Measurements from ENCODE around the gene CNP. TPM values are rescaled to one million over a fixed set of nuclear protein-coding genes. Genes with fewer than 3 reads are reported as not detected.

Gene CNP
- total and polyA plus RNA-seq, 2 donors (not counting 1 experiment from before 2014, with no cell fraction given), result 19.0 to 45.2 TPM

DNA sequence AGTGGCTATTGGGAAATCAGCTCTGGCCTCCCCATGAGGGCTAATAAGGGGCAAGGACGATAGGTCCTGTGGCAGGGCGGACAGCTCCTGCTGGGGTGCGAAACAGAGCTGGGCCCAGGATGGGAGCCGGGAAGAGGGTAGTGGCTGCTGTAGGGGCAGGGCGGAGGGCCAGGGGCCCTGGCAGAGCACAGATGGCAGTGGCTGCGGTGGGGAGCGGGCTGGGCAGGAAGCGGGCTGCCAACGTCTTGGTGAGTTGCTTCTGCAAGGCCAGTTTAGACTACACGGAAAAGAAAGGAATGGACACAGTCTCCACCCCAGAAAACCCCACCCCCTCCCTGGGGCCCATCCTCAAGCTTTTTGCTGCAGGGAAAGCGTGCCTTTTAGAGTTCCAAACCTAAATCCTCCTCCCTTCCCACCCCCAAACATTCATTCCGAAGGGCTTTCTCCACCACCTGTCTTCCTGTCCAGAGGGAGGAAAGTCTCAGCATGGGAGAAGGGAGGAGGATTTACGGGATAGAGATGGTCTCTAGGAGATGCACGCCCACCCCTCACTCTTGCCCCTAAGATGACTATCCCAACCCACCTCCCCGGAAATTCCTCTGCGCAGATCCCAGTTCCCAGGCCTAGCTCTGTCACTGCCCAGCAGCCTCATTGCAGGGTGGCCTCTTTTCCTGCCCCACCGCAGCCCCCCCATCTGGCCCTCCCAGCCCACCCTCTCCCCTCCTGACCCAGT is 60.4 kb downstream of the CNP start:
- H3K36me3 ChIP-seq (replicated peaks in 1 of 2; ENCODE audit: control extremely low read depth in 1 of 2, control insufficient read depth in 1 of 2, extremely low read depth in 1 of 2, insufficient read depth in 2 of 2, low read length in 1 of 2), result peaks cover 0 to 23% of the 10 kb centered on the region in 2 experiments
- H3K4me2 ChIP-seq (replicated peaks; ENCODE audit: low read depth, low read length, poor library complexity, severe bottlenecking), result no peak overlapping the region
- WGBS (ENCODE audit: insufficient coverage), result 52% methylated on average over 13 of the region's 17 CpGs
- DNase-seq (no peak), ATAC-seq (ENCODE audit: low read depth) (no peak)
- peaks cover 15% of the 10 kb centered on the region for H4K20me1 ChIP-seq (ENCODE audit: control insufficient read depth, insufficient read depth, low read length, poor library complexity, severe bottlenecking)
- Mint-ChIP-seq H3K27ac (no peak overlapping the region), H3K4me3 (no peak overlapping the region), H3K9me3 (ENCODE audit: insufficient read depth) (no peaks in the 10 kb centered on the region), H3K27me3 (no peaks in the 10 kb centered on the region), H3K4me1 (peaks cover 16% of the 10 kb centered on the region)
- H3K4me1 ChIP-seq (ENCODE audit: control insufficient read depth in 2 of 2, insufficient read depth in 2 of 2, low read length in 2 of 2), result peaks cover 11 to 14% of the 10 kb centered on the region in 2 donors
- TF ChIP-seq CTCF (IDR thresholded peaks at IDR 0.05) (no peak), EZH2 (IDR thresholded peaks at IDR 0.05; ENCODE audit: borderline replicate concordance, insufficient read depth, low read depth, low read length, poor library complexity, severe bottlenecking) (no peak)
- no peak overlapping the region for H3K9ac ChIP-seq (ENCODE audit: low read length)
- no peak overlapping the region for H2AFZ ChIP-seq (ENCODE audit: insufficient read depth, low read depth, low read length, poor library complexity, severe bottlenecking)
- ChIA-PET CTCF (interaction anchor here (0.8 to 4.9 kb wide), 9 partner anchors 9 to 92 kb away, joined by 4 to 80 read pairs (median 9); partner anchors contain the start of genes DNAJC7 and KAT2A), POLR2A (interaction anchor here (0.6 to 2.5 kb wide), 2 partner anchors 89 to 94 kb away, joined by 3 to 11 read pairs; no protein-coding TSS in a partner anchor)
- H3K79me2 ChIP-seq (ENCODE audit: control insufficient read depth, insufficient read depth, low read length), result peaks cover 9% of the 10 kb centered on the region
- H3K27me3 ChIP-seq (replicated peaks in 1 of 4; ENCODE audit: control extremely low read depth in 1 of 4, control insufficient read depth in 3 of 4, insufficient read depth in 4 of 4, low read length in 3 of 4), result peaks cover 0 to 3% (median 0%) of the 10 kb centered on the region in 4 experiments
- no peak overlapping the region for H3K27ac ChIP-seq (ENCODE audit: low read length in 2 of 2)
- no peaks in the 10 kb centered on the region for H3K9me3 ChIP-seq (ENCODE audit: control extremely low read depth in 1 of 3, control insufficient read depth in 2 of 3, insufficient read depth in 1 of 3, low read length in 2 of 3)
- H3K4me3 ChIP-seq (ENCODE audit: control extremely low read depth in 1 of 5, extremely low read depth in 1 of 5, insufficient read depth in 1 of 5, low read depth in 2 of 5, low read length in 4 of 5), result no peak overlapping the region
- intact Hi-C loops (cut with micrococcal nuclease), result no loop called here

Other genes with a start within 250 kb of the CNP start
- 0.15 and 0.37 TPM in 2 replicates for gene HAP1, start 232.2 kb upstream of the CNP start, total RNA-seq
- gene HAP1, start 232.2 kb upstream of the CNP start, polyA plus RNA-seq, result 0.03 TPM in 2 replicates
- 56.1 and 63.3 TPM in 2 replicates for gene JUP, start 180.1 kb upstream of the CNP start, total RNA-seq
- 42.6 and 62.9 TPM in 2 replicates for gene JUP, start 180.1 kb upstream of the CNP start, polyA plus RNA-seq
- gene P3H4, start 154.8 kb upstream of the CNP start, total RNA-seq, result 2.5 and 2.8 TPM in 2 replicates
- gene P3H4, start 154.8 kb upstream of the CNP start, polyA plus RNA-seq, result 1.3 TPM in 2 replicates
- gene FKBP10, start 153.8 kb upstream of the CNP start, total RNA-seq, result 0.34 and 0.70 TPM in 2 replicates
- 0.21 and 0.40 TPM in 2 replicates for gene FKBP10, start 153.8 kb upstream of the CNP start, polyA plus RNA-seq
- 46.5 and 49.6 TPM in 2 replicates for gene NT5C3B, start 130.6 kb upstream of the CNP start, total RNA-seq
- gene NT5C3B, start 130.6 kb upstream of the CNP start, polyA plus RNA-seq, result 43.8 and 50.1 TPM in 2 replicates
- 0.12 and 0.15 TPM in 2 replicates for gene KLHL10, start 129.0 kb upstream of the CNP start, total RNA-seq
- gene KLHL10, start 129.0 kb upstream of the CNP start, polyA plus RNA-seq, result 0.37 TPM in 1 of 2 replicates, not detected in the other
- 18.7 and 18.8 TPM in 2 replicates for gene KLHL11, start 101.4 kb upstream of the CNP start, total RNA-seq
- 4.2 and 5.5 TPM in 2 replicates for gene KLHL11, start 101.4 kb upstream of the CNP start, polyA plus RNA-seq
- 85.3 and 91.5 TPM in 2 replicates for gene ACLY, start 47.8 kb upstream of the CNP start, total RNA-seq
- 33.3 and 40.2 TPM in 2 replicates for gene ACLY, start 47.8 kb upstream of the CNP start, polyA plus RNA-seq
- 0.27 and 0.56 TPM in 2 replicates for gene ODAD4, start 36.2 kb upstream of the CNP start, total RNA-seq
- not detected in 2 replicates for gene ODAD4, start 36.2 kb upstream of the CNP start, polyA plus RNA-seq
- gene DNAJC7, start 50.6 kb downstream of the CNP start, total RNA-seq, result 150 and 152 TPM in 2 replicates
- 22.0 and 25.8 TPM in 2 replicates for gene DNAJC7, start 50.6 kb downstream of the CNP start, polyA plus RNA-seq
- gene NKIRAS2, start 53.3 kb downstream of the CNP start, total RNA-seq, result 22.0 and 23.7 TPM in 2 replicates
- gene NKIRAS2, start 53.3 kb downstream of the CNP start, polyA plus RNA-seq, result 21.4 and 29.2 TPM in 2 replicates
- gene C17orf113, start 83.8 kb downstream of the CNP start, total RNA-seq, result 2.1 TPM in 2 replicates
- 0.66 and 1.2 TPM in 2 replicates for gene C17orf113, start 83.8 kb downstream of the CNP start, polyA plus RNA-seq
- gene ZNF385C, start 131.7 kb downstream of the CNP start, total RNA-seq, result 0.78 and 1.1 TPM in 2 replicates
- gene ZNF385C, start 131.7 kb downstream of the CNP start, polyA plus RNA-seq, result 0.33 and 0.40 TPM in 2 replicates
- gene DHX58, start 145.9 kb downstream of the CNP start, total RNA-seq, result 34.6 and 39.7 TPM in 2 replicates
- 31.6 and 57.6 TPM in 2 replicates for gene DHX58, start 145.9 kb downstream of the CNP start, polyA plus RNA-seq
- 61.6 and 66.3 TPM in 2 replicates for gene KAT2A, start 154.6 kb downstream of the CNP start, total RNA-seq
- gene KAT2A, start 154.6 kb downstream of the CNP start, polyA plus RNA-seq, result 155 TPM in 2 replicates
- gene HSPB9, start 156.0 kb downstream of the CNP start, total RNA-seq, result not detected in 2 replicates
- 0.09 and 0.10 TPM in 2 replicates for gene HSPB9, start 156.0 kb downstream of the CNP start, polyA plus RNA-seq
- 79.9 and 81.9 TPM in 2 replicates for gene RAB5C, start 188.2 kb downstream of the CNP start, total RNA-seq
- 110 and 143 TPM in 2 replicates for gene RAB5C, start 188.2 kb downstream of the CNP start, polyA plus RNA-seq
- 0.51 and 0.62 TPM in 2 replicates for gene KCNH4, start 214.3 kb downstream of the CNP start, total RNA-seq
- gene KCNH4, start 214.3 kb downstream of the CNP start, polyA plus RNA-seq, result 0.65 and 1.0 TPM in 2 replicates
- not detected in 2 replicates for gene HCRT, start 218.7 kb downstream of the CNP start, total RNA-seq
- gene HCRT, start 218.7 kb downstream of the CNP start, polyA plus RNA-seq, result not detected in 2 replicates
- gene GHDC, start 227.7 kb downstream of the CNP start, total RNA-seq, result 41.5 and 41.9 TPM in 2 replicates
- 48.6 and 65.4 TPM in 2 replicates for gene GHDC, start 227.7 kb downstream of the CNP start, polyA plus RNA-seq